GM12874 (cell line): ENCODE data around the gene HEPACAM.

Experiments used
- CTCF ChIP-seq: IDR thresholded peaks from 2 replicates; pipeline ENCODE4 v1.5.1; 2011; ENCODE audit warnings: low read depth, mild to moderate bottlenecking, control low read depth, low read length, moderate library complexity; ENCODE audit not compliant: insufficient read depth

Gene HEPACAM

DNA sequence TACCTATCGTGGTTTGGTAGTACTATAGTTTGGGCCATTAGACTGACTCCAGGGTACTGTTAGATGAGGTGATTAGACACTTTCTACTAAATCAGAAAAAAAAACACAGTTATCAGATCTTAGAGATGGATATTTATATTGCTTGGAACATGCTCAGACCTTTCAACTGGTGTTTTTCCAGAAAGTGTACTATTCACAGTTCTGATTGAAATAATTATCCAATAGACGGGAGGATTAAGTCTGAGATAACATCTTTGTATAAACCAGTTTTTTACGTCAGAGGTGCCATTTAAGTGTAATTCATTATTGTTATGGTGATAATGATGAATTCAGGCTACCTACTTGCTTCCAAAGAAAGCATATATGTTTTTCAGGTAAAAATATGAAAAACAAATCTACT, 40.7 kb upstream of the HEPACAM start:
- TF ChIP-seq CTCF: no peak

DNA sequence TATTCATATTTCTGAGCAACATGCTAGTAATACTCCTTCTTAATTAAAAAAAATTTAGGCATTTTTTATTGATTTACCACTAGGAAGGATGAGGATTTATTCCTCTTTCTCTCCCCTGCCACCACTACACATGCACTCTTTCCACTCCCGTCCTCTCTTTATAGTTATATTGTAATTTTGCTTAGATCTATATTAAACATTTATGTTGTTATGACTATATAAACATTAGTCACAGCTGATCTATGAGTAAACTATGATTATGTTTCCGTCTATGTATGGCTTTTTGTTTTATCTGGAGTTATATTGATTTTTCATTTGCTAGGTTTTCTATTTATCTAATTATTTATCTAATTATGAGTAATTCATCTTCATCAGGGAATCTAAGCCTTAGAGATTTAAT, 36.0 kb upstream of the HEPACAM start:
- no peak for TF ChIP-seq CTCF

DNA sequence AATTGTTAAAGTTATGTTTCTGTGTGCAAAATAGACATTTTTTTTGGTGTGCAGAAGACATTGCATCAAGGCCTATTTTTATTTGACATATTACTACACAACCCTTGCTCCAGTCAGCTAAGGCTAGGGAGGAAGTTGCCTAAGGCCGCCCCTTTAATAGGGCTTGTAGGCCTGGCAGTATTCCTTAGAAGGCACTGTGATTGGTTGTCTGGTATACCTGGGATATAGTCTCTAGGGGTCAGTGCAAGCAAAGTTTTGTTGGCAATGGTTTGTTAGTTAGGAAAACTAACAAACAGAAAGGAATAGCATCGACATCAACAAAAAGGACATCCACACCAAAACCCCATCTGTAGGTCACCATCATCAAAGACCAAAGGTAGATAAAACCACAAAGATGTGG, 35.1 kb upstream of the HEPACAM start:
- TF ChIP-seq CTCF: no peak

DNA sequence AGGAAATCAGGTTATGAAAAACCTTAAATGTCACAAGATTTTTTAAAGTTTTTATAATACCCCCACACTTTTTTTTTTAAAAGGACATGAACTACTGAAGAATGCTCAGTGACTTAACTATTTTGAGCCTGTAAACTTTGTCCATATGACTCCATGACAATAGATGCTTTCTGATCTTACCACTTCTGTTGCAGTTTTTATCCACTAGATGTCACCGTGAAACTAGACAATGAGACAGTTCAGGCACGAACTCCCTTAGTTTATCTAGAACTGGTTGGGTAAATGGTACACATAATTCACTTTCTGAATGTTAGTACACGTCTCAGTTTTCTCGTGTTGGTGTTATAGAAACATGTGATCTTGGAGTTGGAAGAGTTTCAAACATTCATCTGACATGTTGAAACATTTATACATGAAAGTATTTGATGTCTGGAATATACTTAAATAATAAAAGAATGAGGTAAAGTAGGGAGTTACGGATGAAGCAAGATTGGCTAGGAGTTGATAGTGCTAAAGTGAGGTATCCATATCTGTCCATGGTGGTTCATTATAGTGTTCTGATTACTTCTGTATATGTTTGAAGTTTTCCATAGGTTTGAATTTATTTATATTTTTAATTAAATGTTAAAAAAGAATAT, 26.2 kb upstream of the HEPACAM start:
- TF ChIP-seq CTCF: peak; percentile 55

DNA sequence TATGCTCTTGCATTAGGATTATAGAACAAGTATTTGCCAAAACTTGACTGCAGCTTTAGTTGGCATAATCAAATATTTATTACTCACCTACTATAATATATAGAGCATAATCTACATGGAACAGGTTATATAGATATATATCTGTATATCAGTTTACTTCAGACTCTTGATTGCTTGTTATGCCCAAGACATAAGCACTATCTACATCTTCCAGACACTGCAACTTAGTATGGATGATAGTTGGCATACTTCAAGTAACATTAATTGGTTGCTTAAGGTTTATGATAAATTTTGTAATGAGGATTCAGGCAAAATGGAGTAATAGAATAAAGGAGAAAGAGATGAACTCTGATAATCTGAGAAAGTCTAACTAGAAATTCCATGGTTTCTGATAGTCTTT, 19.2 kb upstream of the HEPACAM start:
- no peak for TF ChIP-seq CTCF

- TF ChIP-seq CTCF: no peak
These were observed 18.7 kb upstream of the HEPACAM start for GRCh38 chr11:124954590-124954955.

DNA sequence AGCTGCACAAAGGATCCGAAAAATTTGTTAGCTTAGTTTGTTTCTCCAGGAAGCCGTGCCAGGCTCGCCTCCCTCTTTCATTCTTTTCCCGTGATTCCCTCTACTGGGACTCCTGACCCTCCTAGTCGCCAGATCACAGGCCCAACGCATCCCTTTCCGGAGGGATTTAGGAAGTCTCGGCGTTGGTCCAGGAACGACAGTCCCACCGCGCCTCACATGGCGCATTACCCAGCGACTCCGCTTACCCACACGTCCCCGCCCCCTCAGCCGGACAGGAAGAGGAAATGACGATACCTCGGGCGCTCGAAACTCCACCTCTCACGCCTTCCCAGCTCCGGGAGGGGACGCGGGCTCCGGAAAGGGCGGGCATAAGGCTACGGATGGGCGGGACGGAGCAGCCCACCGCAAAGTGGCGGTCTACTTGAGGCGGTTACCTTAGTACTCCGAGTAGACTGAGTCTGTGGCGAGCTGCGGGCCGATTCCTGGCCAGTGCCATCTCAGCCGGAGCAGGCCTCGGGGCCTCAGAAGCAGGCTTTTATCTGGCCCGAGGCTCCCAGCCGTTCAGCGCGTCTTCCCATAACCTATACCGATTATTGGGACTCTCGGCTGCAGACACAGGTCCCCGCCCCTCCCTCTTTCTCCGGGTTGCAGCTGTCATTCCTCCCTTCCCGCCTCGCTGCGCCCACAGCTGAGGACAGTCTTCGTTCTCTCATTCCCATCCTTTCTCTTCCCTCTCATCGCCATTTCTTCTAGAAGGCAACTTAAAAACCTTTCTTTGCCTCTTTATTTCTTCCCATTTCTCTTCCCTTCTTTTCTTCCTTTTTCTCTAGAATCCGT, 18.1 kb upstream of the HEPACAM start, which contains the start of gene CCDC15:
TSS of gene CCDC15 (plus strand) at position 450 of the 837 bp plus-strand sequence. CDS start 531 bp downstream, outside the sequence.
- no peak for TF ChIP-seq CTCF
